CD14-positive monocyte (primary cell): Measurements from ENCODE around the gene PABPC1L. TPM values are rescaled to one million over a fixed set of nuclear protein-coding genes. Genes with fewer than 3 reads are reported as not detected.

Experiments used
- DNase-seq, 3 donors: peaks; one replicate each; pipeline ENCODE4 v3.0.0-alpha.2; 2011 to 2022
- H2AFZ ChIP-seq: 2 replicates; pipeline ENCODE4 v1.6.0; 2012; ENCODE audit warnings: mild to moderate bottlenecking, low read depth, low read length, inconsistent platforms; ENCODE audit not compliant: insufficient read depth, poor library complexity, severe bottlenecking
- H3K27ac ChIP-seq, 2 donors: 1 replicate in 1 of 2; 2 replicates in 1 of 2; pipeline ENCODE4 v1.5.1; 2012 to 2013; ENCODE audit warnings: low read length in 2 of 2, control low read depth in 1 of 2, inconsistent platforms in 1 of 2, low read depth in 1 of 2, mild to moderate bottlenecking in 1 of 2
- H3K27me3 ChIP-seq, 2 donors: one replicate each; pipeline versions ENCODE4 v1.6.0 to v1.6.1; 2011 to 2013; ENCODE audit warnings: low read length in 2 of 2; ENCODE audit not compliant: control insufficient read depth in 2 of 2, insufficient read depth in 2 of 2
- H3K36me3 ChIP-seq, 2 donors: replicated peaks in 1 of 2; 1 replicate in 1 of 2; 2 replicates in 1 of 2; pipeline versions ENCODE4 v1.5.1 to v1.6.1; 2012 to 2013; ENCODE audit warnings: low read length in 2 of 2, control low read depth in 1 of 2, inconsistent platforms in 1 of 2, mild to moderate bottlenecking in 1 of 2; ENCODE audit not compliant: insufficient read depth in 2 of 2, control insufficient read depth in 1 of 2
- H3K4me1 ChIP-seq, 2 donors: 1 replicate in 1 of 2; 2 replicates in 1 of 2; pipeline versions ENCODE4 v1.5.1 to v1.6.1; 2012 to 2013; ENCODE audit warnings: low read length in 2 of 2, control low read depth in 1 of 2, inconsistent platforms in 1 of 2, mild to moderate bottlenecking in 1 of 2, moderate library complexity in 1 of 2; ENCODE audit not compliant: insufficient read depth in 2 of 2, control insufficient read depth in 1 of 2
- H3K4me2 ChIP-seq: replicated peaks from 2 replicates; pipeline ENCODE3; 2012; ENCODE audit warnings: low read length, moderate library complexity, mild to moderate bottlenecking; ENCODE audit not compliant: poor library complexity, severe bottlenecking; ENCODE audit errors: extremely low read depth
- H3K4me3 ChIP-seq, 3 experiments: fragments of 200-600 bp in 1 of 3; sonication (generic) in 1 of 3; replicated peaks in 1 of 3; 1 replicate in 2 of 3; 2 replicates in 1 of 3; pipeline ENCODE4 v1.5.1; 2011 to 2013; ENCODE audit warnings: low read length in 3 of 3, mild to moderate bottlenecking in 3 of 3, control low read depth in 2 of 3, low read depth in 2 of 3, inconsistent platforms in 1 of 3, moderate library complexity in 1 of 3
- H3K79me2 ChIP-seq: 2 replicates; pipeline ENCODE4 v1.6.0; 2012; ENCODE audit warnings: mild to moderate bottlenecking, control low read depth, inconsistent platforms, low read length, moderate library complexity; ENCODE audit not compliant: insufficient read depth
- H3K9ac ChIP-seq: 2 replicates; pipeline ENCODE4 v1.6.0; 2017; ENCODE audit warnings: low read length, mild to moderate bottlenecking; ENCODE audit not compliant: insufficient read depth, poor library complexity, severe bottlenecking
- H3K9me3 ChIP-seq, 2 donors: replicated peaks in 1 of 2; 1 replicate in 1 of 2; 2 replicates in 1 of 2; pipeline versions ENCODE4 v1.5.1 to v1.6.1; 2012 to 2013; ENCODE audit warnings: low read length in 2 of 2, control low read depth in 1 of 2; ENCODE audit not compliant: control insufficient read depth in 1 of 2, insufficient read depth in 1 of 2
- H4K20me1 ChIP-seq: 2 replicates; pipeline ENCODE4 v1.6.0; 2012; ENCODE audit warnings: mild to moderate bottlenecking, low read length, control low read depth, moderate library complexity; ENCODE audit not compliant: insufficient read depth
- H3K27ac Mint-ChIP-seq, 7 donors: one replicate each; pipeline ENCODE4 v1.8.0; 2020; ENCODE audit warnings: mild to moderate bottlenecking in 7 of 7, mixed read lengths in 7 of 7, moderate library complexity in 6 of 7, inconsistent platforms in 2 of 7
- H3K27me3 Mint-ChIP-seq, 3 donors: one replicate each; pipeline ENCODE4 v1.8.0; 2021 to 2022; ENCODE audit warnings: low read depth in 3 of 3, mild to moderate bottlenecking in 3 of 3, mixed read lengths in 3 of 3, moderate library complexity in 3 of 3, inconsistent platforms in 1 of 3
- H3K36me3 Mint-ChIP-seq, 2 donors: one replicate each; pipeline ENCODE4 v1.8.0; 2020; ENCODE audit warnings: mixed read lengths in 2 of 2, inconsistent platforms in 1 of 2, mild to moderate bottlenecking in 1 of 2
- H3K4me1 Mint-ChIP-seq: one replicate; pipeline ENCODE4 v1.8.0; 2020; ENCODE audit warnings: mild to moderate bottlenecking, mixed read lengths
- H3K4me3 Mint-ChIP-seq, 2 donors: one replicate each; pipeline ENCODE4 v1.8.0; 2020; ENCODE audit warnings: mild to moderate bottlenecking in 2 of 2, mixed read lengths in 2 of 2, moderate library complexity in 1 of 2
- H3K9me3 Mint-ChIP-seq, 7 donors: one replicate each; pipeline ENCODE4 v1.8.0; 2020 to 2022; ENCODE audit warnings: mixed read lengths in 7 of 7, mild to moderate bottlenecking in 6 of 7, moderate library complexity in 6 of 7, inconsistent platforms in 2 of 7
- WGBS: methylation state at CpG from one replicate; pipeline ENCODE4 v1.1.5; 2013; ENCODE audit warnings: missing lambda C conversion rate; ENCODE audit not compliant: insufficient coverage; 5-methylcytosine and 5-hydroxymethylcytosine counted together
- intact Hi-C, 2 donors: fragments of 100-400 bp; cut with micrococcal nuclease; formaldehyde crosslinking; loops; one replicate each; pipeline versions ENCODE4 v1.15.0 to v1.15.1; 2023
- polyA plus RNA-seq, 3 donors: library from polyadenylated mRNA; depleted of rRNA in 1 of 3; unstranded in 2 of 3; stranded (reverse) in 1 of 3; fragments of 300-500 nt in 2 of 3; fragments of >200 nt in 1 of 3; fragmentation: Illumina TruSeq in 2 of 3; gene quantifications; 1 replicate in 2 of 3; 2 replicates in 1 of 3; pipeline ENCODE4 v1.2.3, GENCODE V29; 2012 to 2021
- TF ChIP-seq, protein P1 (sequence below): fragments of 200-600 bp; IDR thresholded peaks from one replicate; pipeline ENCODE4 v1.8.0; 2022; ENCODE audit warnings: antibody characterized with exemption, mild to moderate bottlenecking

Gene PABPC1L
- polyA plus RNA-seq, 3 donors = 0.21 to 69.1 TPM; not detected in 1

- no peak overlapping the region for H3K4me2 ChIP-seq
- intact Hi-C loops = loop anchor here (1.0 to 2.0 kb wide), 2 partner anchors 8 to 15 kb away; partner anchors contain the start of gene STK4 (in 1 of the 2)
- peak overlapping the region in 1 of 2 donors; percentile 62 for H3K27ac ChIP-seq
- H3K79me2 ChIP-seq = peaks cover 89% of the 10 kb centered on the region
- TF ChIP-seq, protein P1, sequence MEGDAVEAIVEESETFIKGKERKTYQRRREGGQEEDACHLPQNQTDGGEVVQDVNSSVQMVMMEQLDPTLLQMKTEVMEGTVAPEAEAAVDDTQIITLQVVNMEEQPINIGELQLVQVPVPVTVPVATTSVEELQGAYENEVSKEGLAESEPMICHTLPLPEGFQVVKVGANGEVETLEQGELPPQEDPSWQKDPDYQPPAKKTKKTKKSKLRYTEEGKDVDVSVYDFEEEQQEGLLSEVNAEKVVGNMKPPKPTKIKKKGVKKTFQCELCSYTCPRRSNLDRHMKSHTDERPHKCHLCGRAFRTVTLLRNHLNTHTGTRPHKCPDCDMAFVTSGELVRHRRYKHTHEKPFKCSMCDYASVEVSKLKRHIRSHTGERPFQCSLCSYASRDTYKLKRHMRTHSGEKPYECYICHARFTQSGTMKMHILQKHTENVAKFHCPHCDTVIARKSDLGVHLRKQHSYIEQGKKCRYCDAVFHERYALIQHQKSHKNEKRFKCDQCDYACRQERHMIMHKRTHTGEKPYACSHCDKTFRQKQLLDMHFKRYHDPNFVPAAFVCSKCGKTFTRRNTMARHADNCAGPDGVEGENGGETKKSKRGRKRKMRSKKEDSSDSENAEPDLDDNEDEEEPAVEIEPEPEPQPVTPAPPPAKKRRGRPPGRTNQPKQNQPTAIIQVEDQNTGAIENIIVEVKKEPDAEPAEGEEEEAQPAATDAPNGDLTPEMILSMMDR = no peak
- peaks cover 53 to 73% of the 10 kb centered on the region in 2 donors for H3K36me3 ChIP-seq
- H3K4me1 ChIP-seq = peaks cover 42 to 59% of the 10 kb centered on the region in 2 donors
- Mint-ChIP-seq H3K9me3 (no peaks in the 10 kb centered on the region), H3K36me3 (peaks cover 61 to 67% of the 10 kb centered on the region in 2 donors), H3K4me1 (peaks cover 53% of the 10 kb centered on the region), H3K4me3 (no peak overlapping the region), H3K27me3 (peaks cover 0 to 3% (median 1%) of the 10 kb centered on the region in 3 donors), H3K27ac (peak overlapping the region in 6 of 7 donors; percentile 30 to 85 (median 70))
- H3K27me3 ChIP-seq = no peaks in the 10 kb centered on the region
- DNase-seq = no peak
- H2AFZ ChIP-seq = no peak overlapping the region
- H4K20me1 ChIP-seq = peaks cover 18% of the 10 kb centered on the region
- no peak overlapping the region for H3K9ac ChIP-seq
- no peaks in the 10 kb centered on the region for H3K9me3 ChIP-seq
- no peak overlapping the region for H3K4me3 ChIP-seq
- no CpG with 5 or more reads among the region's 8 CpGs for WGBS
These were observed 72.0 kb downstream of the PABPC1L start for GRCh38 chr20:44981736-44982406.

DNA sequence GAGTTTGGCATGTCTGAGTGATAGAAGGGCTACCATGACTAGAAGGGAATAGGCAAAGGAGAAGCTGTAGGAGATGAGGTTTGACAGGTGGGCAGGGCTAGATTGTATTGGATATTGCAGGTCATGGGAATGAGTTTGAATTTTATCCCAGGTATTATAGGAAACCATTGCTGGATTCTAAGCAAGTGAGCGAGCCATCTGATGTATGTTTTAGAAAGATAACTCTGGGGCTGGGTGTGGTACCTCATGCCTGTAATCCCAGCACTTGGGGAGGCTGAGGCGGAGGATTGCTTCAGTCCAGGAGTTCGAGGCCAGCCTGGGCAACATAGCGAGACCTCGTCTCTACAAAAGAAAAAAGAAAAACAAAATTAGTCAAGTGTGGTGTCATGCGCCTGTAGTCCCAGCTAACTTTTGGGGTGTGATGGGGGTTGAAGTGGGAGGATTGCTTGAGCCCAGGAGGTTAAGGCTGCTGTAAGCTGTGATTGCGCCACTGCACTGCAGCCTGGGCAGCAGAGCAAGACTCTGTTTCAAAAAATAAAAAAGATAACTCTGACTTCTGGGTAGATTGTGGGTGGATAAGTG is 73.3 kb downstream of the PABPC1L start:
- Mint-ChIP-seq H3K9me3 (peaks cover 0 to under 1% (median 0%) of the 10 kb centered on the region in 7 donors), H3K27ac (peak overlapping the region; percentile 48 to 84 (median 66)), H3K36me3 (peaks cover 59 to 75% of the 10 kb centered on the region in 2 donors), H3K27me3 (peaks cover 0 to 3% (median 1%) of the 10 kb centered on the region in 3 donors), H3K4me1 (peaks cover 41% of the 10 kb centered on the region), H3K4me3 (no peak overlapping the region)
- WGBS = 98% methylated on average over 6 of the region's 7 CpGs
- intact Hi-C loops = no loop called here
- Histone ChIP-seq H3K4me1 (peaks cover 34 to 47% of the 10 kb centered on the region in 2 donors), H4K20me1 (peaks cover 26% of the 10 kb centered on the region), H3K4me3 (no peak overlapping the region), H3K9me3 (no peaks in the 10 kb centered on the region), H2AFZ (no peak overlapping the region), H3K27me3 (no peaks in the 10 kb centered on the region), H3K9ac (no peak overlapping the region), H3K36me3 (peaks cover 66 to 83% of the 10 kb centered on the region in 2 donors), H3K27ac (peak overlapping the region in 1 of 2 donors; percentile 23), H3K4me2 (no peak overlapping the region), H3K79me2 (peaks cover 89% of the 10 kb centered on the region)
- DNase-seq = no peak
- TF ChIP-seq, protein P1 = no peak
